ENCODE results near the gene UTP11.
"Not testable (repeated sequence)": the region's sequence is repeated elsewhere in the genome, so short reads cannot be mapped to it uniquely, and the experiment has no call there.

UTP11 gene

DNA sequence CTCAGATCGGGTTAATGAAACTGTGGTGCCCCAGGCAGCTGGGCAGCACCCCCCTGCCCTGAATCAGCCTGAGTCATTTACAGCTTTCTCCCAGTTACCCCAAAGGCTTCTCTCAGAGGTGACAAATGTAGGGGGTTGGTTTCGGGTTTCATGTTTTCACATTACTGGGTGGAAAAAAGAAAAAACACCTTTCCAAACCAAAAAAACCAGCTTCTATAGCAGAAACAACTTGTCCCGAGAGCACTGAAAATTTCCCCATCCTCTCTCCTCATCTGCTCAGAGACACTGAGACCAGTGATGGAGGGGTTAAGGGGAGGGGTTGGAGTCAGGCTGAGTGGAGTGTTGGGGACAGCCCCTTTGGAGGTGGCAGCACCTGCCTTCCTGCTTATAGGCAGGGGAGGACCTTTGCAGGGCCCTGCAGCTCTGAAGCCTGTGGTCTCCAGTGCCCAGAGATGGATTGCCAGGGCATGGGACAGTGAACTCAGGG is 15.6 kb downstream of the UTP11 start:
- DNase-seq, result peak; percentile 65

GRCh38 chr1:38028671-38029070 is 16.1 kb downstream of the UTP11 start:
- no peak for DNase-seq

GRCh38 chr1:38029081-38029681 is 16.6 kb downstream of the UTP11 start:
- no peak for DNase-seq

DNA sequence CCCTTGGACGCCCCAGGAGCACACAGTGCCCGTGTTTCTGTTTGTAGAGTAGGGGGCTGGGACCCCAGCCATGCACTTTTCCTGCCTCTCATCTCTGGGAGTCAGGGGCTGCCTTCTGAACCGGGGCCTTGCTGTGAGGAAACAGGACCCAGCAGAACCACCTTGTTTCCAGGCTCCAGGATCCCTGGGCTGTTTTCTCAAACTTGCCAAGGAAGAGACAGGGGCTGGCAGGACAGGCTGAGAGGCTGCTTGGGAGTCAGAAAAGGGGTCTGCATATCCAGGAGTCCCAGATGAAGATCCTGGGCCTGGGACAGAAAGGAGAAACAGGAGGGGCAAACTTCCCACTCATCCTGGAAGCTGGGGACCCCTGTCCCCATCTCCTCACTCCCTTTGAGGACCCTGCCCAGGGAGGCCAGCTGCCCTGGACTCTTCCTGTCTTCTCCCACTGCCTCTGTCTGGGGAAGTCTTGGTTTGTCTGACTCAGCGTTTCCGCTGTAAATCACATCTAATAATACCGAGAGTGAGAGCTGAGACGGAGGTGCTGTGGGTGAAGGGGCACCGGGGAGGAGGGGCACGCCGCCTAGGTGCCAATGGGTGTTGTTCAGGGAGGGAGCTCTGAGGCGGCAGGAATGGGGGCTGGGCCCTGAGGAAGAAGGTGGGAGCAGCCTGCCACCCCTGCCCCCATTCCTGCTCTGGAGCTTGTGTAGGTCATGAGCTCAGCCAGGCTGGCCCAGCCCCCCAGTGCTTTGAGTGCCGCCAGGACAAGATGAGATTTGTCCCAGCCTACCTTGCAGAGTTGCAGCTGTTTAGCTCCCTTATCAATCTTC is 17.4 kb downstream of the UTP11 start:
- peak; percentile 76 for DNase-seq

DNA sequence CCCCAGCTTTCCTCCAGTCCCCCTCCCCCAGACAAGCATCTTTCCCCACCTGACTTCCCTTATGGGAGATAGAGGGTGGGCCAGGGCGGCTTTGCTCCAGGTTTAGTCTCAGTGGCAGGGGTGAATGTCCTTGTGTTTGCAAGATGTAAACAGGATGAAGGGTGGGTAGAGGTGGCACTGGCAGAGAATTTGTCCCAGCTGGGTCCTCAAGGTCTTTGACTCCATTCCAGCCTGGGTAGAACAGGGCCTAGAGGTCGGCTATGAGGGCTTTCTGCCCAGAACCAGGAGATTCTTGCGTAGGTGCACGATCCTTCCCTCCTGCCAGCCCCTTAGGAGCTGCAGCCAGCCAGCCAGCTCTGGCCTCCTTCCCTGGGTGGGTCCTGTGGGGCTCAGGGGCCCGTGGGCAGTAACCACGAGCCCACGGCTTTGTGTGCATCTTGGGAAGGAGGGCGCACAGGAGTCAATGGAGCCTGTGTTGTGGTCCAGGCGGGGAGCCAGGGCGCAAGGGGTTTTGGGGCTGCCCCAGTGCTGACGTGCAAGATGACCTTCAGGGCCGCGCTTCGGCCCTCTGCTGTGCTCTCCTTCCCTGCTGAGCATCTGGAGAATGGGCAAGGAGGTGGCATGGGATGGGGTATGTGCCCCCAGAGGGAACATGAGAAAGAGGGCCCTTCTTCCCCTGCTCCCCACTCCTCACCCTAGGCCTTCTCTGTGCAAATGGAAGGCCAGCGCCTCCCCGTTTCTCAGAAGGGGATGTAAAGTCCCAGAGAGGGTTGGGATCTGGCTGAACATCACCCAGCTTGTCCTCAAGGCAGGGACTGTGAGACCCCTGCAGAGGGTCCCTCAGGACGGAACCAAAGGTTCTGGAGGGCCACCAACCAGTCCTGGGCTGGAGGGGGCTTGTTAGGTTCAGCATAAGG is 18.3 kb downstream of the UTP11 start:
- no peak for DNase-seq

- no peak for DNase-seq
These were observed 19.0 kb downstream of the UTP11 start for GRCh38 chr1:38031513-38031866.

- not testable (repeated sequence) for DNase-seq
These were observed 20.5 kb downstream of the UTP11 start for GRCh38 chr1:38032992-38033391.

DNA sequence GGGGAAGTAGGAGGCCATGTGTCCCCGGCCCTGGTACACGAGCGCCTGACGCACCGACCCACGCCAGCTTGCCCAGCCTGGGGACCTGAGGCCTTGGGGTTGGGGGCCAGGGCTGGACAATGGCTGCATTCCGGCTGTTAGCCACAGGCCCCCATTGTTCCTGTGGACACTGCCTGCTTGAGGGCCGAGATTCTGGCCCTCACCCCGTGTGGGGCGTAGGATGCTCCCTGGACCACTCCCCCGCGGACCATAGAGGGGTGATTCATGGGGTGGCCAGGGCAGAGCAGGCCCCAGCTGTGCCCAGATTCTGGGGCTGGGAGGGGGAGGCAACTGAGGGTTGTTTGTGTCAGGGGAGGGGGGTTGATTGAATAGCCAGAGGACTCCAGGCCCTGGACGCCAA is 22.3 kb downstream of the UTP11 start:
- no peak for DNase-seq

- DNase-seq, result no peak
These were observed 24.8 kb downstream of the UTP11 start for GRCh38 chr1:38037221-38037939.

DNA sequence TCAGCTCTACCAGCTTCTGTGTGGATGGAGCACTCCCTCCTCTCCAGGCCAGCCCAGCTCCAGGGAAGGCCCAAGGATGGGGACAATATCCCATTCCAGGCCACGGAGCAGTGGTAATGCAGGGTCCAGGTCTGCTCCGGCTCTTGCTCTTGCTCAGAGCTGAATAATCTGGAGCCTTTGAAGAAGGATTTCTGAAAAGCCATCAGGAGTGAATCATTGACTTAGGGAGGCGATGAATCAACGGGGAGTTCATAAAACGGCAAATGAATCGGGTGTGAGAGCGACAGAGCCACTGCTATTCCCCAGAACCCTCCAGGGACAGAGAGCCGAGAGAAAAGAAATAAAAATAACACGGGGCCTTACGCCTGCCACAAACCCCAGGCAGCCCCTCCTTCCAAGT is 26.3 kb downstream of the UTP11 start:
- no peak for DNase-seq

GRCh38 chr1:38039331-38040088 is 27.0 kb downstream of the UTP11 start:
- no peak for DNase-seq

DNA sequence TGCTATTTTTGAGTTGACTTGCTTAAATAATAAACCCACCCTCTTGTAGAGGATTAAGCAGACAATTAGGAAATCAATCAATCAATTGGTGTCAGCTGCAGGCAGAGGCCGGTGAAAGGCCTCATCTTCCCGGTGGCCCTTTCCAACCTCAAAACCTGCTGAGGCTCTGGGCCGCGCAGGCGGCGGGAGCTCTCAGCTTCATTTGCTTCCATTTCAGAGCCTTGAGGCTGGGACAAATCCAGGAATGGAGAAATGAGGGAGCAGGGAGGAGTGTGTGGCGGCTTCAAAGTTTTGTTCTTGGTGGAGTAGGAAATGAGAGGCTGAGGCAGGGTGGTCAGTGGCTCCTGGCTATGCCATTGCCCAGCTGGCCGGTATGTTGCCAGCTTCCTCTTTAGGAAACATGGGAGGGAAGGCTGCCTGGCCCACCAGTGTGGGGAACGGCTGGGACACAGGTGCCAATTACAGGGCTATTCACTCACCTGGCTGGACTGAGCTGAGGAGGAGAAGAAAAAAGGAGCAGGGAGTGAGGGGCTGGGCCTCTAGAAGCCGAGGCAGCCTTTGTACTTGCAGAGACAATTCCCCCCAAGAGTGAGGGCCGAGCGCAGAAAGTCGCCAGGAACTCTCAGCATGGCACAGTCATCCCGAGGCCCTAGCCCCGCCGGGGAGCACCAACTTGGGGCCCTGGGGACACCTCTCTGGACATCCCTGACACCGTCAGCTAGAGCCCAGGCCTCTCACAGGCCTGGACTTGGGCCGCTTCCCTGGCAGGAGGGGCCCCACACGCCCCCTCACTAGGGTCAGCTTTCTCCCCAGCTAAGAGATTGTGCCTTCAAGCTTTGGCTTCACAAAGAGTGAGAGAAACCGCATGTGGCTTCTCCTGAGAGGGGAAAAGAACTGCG is 29.7 kb downstream of the UTP11 start:
- DNase-seq, result no peak

- no peak for DNase-seq
These were observed 30.7 kb downstream of the UTP11 start for GRCh38 chr1:38043036-38043747.

DNA sequence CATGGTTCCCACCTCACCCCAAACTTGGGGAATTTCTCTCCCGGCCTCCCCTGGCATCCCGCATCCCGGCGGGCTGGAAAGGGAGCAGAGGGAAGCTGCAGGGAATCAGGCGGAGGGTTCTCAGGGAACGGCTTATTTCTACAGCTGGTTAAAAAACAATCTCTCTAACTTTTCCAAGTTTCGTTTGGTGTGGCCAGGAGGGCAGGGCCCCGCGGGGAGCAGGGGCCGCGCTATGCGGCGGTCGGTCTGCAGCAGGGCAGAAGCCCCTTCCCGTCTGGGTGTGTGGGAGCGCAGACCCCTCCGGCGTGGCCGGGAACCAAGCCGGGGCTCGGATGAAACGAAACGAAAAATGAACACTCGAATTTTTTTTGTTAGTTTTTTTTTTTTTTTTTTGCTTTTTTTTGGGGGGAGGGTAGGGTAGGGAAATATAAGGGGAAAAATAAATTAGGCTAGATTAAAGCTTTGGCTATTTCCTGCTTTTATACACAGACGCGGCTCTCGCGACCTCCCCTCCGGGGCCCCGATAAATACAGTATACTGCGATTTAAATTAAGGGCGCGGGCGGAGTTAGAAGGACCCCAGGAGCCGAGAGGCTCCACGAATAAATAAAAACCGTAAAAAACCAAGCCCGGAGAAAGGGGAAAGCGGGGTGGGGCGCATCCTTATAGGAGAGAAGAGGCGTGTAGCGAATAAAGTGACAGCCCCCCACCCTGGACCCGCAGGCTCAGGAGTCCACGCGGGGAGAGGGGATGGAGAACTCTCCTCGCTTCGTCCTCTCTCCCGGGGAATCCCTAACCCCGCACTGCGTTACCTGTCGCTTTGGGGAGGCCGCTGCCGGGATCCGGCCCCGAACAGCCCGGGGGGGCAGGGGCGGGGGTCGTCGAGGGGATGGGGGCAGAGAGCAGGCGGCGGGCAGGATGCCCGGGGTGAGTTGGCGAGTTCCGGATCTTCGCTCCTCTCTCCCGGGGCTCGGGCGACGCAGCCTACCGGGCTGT is 32.0 kb downstream of the UTP11 start:
- no peak for DNase-seq

DNA sequence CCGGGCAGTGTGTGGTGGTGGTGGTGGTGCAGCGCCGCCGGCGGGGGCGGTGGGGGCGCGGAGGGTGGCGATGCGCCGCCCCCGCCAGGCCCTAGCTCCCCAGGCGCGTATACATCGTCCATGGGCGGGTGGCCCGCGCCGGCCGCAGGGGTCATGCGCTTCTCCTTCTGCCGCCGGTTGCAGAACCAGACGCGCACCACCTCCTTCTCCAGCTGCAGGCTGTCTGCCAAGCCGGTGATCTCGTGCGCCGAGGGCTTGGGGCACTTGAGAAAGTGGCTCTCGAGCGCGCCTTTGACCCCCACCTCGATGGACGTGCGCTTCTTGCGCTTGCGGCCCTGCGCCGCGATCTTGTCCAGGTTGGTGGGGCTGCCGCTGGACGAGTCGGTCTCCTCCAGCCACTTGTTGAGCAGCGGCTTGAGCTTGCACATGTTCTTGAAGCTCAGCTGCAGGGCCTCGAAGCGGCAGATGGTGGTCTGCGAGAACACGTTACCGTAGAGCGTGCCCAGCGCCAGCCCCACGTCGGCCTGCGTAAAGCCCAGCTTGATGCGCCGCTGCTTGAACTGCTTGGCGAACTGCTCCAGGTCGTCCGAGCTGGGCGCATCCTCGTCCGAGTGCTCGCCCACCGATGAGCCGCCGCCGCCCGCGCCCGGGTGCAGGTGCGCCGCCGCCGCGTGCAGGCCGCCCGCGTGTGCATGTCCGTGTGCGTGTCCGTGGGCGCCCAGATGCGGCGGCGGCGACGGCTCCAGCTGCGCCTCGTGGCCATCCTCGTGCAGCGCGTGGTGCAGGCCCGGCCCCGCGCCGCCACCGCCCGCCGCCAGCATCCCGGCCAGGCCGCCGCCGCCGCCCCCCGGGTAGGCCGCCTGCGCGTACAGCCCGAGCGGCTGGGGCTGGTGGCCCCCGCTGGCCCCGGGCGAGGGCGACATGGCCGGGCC is 33.1 kb downstream of the UTP11 start:
- DNase-seq, result no peak

DNA sequence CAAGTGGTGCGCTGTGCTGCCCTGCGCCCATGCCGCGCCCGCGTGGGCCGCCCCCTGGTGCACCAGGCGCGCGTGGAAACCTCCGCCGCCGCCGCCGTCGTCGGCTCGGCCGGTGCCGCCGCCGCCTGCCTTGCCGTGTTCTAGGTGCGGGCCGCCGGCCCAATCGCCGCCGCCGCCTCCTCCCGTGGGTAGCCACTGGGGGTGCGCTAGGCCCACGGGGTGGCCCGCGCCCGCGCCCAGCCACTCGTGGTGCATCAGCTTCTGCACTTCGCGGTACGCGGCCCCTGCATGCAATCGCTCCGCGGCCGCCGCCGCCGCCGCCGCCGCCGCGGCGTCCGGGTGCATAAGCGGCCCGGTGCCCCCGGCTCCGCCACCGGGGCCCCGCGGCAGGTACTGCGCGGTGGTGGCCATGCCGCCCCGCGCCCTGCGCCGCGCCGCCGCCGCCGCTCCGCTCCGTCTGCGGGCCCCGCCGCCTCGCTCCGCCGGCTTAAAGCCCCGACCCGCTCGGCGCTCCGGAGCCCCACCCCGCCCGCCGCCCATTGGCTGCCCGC is 33.9 kb downstream of the UTP11 start, which contains the start of gene POU3F1:
Gene POU3F1, minus strand, starts transcription at position 461 of the 551 bp plus-strand sequence. Its CDS starts 50 bp downstream, at position 411.
- no peak for DNase-seq

DNA sequence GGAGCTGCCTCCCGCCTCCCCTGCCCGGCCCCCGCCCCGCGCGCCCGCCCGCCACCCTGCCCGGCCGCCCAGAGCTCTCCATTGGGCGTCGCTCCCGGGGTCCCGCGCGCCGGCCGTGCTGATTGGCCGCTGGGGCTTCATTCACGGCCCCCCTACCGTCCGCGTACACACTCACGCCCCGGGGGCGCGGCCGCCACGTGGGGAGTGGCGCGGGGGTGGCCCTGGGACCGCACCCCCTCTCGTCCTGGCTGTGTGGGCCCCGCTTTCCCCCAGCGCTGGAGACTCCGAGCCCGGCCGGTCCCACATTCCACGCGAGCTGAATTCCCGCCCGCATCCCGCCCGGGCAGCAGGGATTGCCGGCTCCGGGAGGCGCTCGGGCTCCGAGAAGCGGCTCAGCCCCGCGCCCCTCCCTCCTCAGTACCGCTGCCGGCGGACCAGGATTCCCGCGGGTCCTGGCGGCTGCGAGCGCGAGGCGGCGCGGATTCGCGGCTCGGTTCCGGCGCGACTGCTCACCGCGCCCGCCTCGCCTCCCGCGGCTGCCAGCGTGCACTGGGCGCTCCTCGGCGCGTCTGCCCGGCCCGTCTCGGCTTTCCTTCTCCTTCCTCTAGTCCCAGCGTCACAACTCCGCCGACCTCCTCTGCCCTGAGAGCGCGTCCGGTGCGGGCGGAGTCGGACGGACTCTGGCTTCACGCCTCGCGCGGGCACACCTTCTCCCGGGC is 34.5 kb downstream of the UTP11 start:
- DNase-seq, result no peak

All from NK-92 treated with Interleukin-12 subunit alpha and Interleukin-12 subunit beta, amount 100 ng/mL, for 24 hours (cell line).